GM21737 (cell line): ENCODE measurements around the gene WFDC5.
"Not testable (repeated sequence)": the region's sequence is repeated elsewhere in the genome, so short reads cannot be mapped to it uniquely, and the experiment has no call there.

Source experiments
- ATAC-seq: cut with Tn5 transposase; IDR thresholded peaks from one replicate; pipeline ENCODE4 v1.9.1; 2021; ENCODE audit warnings: mild to moderate bottlenecking, moderate library complexity; ENCODE audit not compliant: unreplicated experiment

Gene WFDC5

DNA sequence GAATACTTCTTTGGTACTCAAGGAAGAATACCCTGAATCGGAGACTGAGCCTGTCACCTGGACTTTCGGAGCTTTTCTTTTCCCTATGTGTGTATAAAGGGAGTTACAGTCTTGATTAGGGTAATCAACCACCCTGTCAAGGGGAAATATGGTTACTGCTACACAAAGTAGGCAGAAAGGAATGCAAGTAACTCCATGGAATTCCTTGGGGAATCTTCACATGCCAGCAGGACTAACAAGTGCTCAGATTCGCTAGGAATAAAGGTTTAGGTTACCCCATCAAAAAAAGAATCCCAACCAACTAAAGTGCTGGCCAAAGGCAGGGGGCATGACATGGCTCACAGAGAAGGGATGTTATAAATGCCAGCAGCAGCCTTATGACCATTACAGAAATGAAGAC, 24.5 kb downstream of the WFDC5 start:
- no peak for ATAC-seq

DNA sequence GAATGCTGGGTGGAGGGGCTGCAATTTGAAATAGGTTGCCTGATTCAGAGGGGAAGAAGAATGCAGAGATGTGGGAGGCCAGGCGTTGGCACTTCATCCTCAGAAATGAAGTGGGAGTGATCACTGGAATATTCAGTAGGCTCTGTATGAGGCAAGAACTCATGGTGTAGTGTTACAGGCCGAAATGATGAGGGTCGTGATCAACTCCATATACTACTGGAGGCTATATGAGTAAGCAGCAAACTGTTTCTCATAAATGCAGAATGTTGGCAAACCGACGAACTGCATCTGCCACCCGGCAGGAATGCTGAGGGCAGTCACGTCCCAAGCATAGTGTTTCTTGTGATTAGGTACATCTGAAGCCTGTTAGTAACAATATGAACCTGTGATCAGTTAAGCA, 26.7 kb downstream of the WFDC5 start:
- no peak for ATAC-seq

DNA sequence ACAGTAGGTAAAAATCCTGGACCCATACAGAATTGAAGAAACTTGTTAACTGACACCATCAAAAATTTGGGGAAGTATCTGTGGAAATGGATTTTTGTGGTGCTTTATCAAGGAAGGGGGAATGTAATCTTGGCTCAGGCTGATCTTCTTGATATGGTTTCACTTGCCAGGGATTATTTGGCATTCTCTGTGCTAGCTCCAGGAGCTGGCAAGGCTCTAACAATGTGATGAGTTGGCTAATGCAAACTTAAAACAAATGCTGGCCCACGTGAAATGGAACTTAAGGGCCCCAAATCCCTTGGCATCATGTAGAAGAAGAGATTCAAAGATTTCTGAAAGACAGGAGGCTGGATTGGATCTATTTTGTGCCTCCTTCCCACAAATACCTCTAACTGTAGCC, 27.2 kb downstream of the WFDC5 start:
- ATAC-seq = no peak

DNA sequence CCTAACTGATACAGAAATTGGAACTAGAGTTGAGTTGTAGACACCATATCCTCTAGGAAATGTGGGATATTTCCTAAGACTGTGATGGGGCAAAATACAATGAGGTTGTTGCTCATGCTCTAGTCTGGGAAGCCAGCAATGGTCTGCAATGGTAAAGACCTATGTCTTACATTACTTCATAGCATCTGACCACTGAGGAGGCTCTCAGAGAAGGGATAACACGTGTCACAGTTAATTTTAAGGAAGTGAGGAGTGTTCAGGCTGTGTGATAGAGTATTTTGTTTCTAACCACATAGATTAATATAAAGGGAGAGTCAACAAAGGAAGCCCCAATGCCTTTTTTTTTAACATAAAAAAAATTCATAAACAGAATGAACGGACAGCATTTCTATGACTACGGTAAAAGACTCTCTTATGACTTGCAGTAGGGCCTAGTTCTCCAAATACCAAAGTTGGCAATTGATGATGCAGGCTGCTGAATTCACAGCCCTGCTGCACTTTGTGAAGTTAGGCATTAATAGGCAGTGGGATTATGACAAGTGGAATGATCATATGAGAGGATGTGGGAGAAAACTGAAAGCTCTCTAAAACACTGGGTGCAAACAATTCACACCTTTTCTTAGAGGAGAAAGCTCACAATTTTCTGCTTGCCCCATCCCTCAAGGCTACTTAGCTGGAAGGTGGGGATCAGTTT, 27.7 kb downstream of the WFDC5 start:
- ATAC-seq = no peak

DNA sequence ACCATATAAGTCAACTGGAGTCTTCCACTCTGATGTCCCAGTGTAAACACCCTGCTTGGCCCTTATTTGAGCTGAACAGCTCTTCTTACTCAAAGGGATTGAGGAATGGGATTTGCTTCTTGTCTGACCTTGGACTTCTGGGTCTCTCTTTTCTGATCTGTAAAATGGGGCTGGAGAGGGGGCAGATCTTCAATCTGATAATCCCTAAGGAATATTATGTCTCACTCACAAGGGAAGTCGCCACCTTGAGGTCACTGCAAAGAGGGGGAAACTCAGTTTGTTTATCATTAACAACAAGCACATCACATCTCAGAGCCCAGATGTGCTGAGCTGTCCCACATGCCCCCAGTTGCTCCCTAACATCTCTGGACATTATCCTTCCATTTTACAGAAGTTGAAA, 29.1 kb downstream of the WFDC5 start:
- no peak for ATAC-seq

DNA sequence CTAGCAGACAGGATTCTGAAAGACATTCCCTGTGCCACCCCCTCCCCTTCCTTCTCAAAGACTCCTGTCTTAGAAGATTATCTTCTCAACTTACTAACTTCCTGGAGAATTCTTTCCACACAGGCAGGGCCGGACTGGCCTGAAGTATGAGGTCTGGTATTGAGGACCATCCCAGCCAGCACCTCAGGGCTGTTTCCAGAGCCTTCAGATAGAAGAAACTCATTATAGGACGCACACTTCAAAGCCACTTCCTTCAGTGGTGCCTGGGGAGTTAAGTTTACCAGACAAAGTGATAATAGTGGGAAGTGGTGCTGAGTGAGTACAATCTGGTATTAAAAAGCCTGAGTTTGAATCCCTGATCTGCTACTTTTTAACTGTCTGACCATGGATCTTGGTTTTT, 29.7 kb downstream of the WFDC5 start:
- ATAC-seq = no peak

DNA sequence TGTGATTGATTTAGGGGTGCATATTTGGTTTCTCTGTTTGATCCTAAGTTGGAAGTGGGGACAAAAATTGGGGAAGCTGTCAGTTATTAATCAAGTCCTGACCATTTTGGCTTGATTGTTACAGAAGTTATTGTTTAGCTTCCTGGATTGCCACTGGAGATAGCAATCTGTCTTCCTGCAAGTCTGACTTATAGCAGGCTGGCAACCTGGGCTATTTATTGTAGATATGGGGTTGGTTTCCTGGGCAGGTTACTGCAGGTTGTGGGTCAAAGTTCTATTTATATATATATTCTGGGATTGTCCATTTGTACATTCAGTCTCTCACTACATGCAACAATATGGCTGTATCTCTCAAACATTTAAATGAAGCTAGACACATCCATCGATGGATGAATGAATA, 31.8 kb downstream of the WFDC5 start:
- ATAC-seq = no peak

DNA sequence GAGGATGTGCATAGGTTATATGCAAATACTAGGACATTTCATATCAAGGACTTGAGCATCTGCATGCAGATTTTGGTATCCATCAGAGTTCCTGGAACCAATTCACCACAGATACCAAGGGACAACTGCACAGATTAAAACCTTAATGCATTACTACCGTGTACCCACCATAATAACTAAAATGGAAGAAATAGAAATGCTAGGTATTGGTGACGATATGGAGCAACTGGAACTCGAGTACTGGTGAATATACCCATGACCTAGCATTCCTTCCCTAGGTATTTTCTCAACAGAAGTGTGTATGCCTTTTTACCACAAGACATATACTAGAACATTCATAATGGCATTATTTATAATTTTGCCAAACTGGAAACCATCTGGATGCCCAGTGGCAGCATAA, 32.5 kb downstream of the WFDC5 start:
- no peak for ATAC-seq

DNA sequence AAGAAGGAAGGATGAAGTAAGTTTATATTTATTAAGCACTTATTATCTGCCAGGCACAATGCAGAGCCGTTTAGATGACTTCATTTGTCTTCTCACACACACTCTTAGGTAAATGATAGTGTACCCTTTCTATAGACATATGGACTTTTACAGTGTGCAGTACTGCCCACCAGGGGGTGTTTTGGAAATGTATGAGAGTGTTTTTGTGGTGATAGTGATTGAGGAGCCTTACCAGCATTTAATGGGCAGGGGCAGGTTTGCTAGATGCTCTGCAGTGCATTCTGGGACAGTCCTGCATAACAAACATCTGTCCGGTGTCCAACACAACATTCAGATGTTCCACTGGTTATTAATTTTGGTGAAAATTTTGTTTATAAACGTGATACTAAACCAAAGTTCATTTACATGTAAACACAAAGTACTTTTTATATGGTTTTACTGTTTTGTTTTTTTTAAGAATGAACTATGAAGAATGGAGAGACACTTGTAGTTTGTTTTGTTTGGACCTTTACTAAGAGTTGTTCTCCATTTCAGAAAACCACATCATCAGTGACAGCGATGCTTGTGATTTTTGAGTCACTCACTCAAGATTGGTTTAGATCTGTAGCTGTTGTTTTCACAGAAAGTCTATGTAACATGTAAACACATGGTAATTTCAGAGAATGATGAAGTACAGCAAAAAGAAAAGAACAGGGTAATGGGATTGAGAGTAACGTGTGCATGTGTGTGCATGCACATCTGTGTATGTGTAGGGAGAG, 33.9 kb downstream of the WFDC5 start:
- no peak for ATAC-seq

DNA sequence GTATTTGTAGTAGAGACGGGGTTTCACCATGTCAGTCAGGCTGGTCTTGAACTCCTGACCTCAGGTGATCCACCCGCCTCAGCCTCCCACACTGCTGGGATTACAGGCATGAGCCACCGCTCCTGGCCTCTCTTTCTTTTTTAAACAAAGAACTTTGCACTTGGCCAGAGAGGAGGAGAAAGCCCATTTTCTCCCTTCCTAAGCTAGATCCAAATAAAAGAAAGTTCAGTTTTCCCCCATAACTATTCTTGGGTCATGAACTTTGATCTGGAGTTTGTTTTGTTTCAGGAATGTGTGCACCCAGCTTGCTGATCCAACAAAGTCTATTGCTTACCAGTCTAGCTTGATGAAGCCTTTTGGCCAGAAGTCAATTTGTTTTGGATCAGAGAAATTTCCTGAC, 37.4 kb downstream of the WFDC5 start:
- no peak for ATAC-seq

DNA sequence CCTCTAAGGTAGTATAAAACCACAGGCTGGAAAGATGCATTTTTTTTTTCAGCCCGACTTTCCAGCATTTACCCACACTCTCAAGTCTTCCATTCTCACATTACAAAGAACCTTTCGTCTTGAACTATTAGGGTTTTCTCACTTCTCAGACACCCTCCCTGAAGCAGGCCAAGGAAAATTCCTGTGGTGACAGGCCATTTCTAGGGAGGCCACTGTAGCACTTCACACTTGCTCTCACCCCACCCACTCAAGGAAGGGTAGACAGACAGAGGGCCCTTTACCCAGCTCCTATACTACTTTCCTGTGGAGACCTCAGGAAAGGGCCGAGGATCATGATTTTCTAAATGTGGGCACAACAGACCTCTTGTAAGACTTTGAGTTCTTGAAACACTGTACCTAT, 41.8 kb downstream of the WFDC5 start:
- no peak for ATAC-seq

DNA sequence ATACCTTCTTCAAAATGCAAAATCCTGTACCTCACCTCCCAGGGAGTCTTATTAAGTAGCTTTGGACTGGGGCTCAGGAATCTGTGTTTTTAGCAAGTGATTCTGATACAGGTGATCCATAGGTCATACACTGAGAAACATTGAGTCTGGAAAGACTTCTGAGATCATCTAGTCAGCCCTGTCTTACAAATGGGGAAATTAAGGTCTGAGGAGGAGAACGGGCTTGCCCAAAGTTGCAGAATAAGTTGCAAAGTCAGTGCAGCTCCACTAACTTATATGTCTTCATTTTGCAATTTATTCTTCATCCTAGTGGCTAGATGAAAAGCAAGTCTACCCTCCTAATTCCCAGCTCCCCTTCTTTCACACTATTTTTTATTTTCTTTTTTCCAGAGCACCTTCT, 42.9 kb downstream of the WFDC5 start:
- ATAC-seq = no peak

DNA sequence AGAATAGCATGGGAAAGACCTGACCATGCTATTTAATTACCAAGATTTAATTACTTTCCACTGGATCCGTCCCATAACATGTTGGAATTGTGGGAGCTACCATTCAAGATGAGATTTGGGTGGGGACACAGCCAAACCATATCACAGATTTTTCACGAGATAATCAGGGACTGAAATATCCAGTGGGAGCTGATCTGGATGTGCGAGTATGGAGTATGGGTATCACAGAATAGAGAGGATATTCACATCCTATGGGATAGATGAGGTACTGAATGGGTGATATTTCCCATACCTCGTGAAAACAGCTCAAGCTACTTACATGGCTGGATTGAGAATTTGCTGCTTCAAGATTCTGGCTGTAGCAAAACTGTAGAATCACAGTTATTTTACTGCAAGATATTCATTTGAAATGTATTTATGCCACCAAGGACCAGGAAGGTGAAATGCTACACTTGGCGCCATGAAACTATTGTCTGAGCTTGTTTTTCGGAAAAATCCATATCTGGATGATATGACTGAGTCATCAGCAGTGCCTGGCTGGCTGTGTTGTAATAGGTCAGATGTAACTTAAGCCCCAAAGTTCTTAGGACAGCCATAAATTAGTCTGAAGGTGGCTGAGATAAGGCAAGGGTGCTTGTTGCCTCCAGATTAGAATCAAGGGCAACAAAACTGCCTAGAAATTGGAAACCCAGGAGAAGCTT, 43.9 kb downstream of the WFDC5 start:
- ATAC-seq = no peak

DNA sequence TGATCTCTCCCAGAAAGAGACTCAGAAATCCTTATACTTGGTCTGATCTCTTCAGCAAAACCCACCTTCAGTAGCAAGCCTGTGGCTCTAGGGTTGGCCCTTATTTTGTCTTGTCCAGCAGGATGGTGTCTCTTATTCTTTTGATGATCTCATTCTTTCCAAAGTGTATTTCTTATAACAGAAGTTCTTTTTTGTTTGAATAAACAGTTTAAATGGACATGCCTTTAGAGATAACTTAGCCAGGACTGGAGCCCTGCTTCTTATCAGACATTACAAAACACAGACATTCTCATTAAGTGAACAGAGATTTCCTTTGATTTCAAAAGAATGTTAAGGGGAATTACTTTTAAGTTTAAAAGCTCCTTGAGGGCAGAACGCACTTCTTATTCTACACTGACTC, 45.7 kb downstream of the WFDC5 start:
- no peak for ATAC-seq

DNA sequence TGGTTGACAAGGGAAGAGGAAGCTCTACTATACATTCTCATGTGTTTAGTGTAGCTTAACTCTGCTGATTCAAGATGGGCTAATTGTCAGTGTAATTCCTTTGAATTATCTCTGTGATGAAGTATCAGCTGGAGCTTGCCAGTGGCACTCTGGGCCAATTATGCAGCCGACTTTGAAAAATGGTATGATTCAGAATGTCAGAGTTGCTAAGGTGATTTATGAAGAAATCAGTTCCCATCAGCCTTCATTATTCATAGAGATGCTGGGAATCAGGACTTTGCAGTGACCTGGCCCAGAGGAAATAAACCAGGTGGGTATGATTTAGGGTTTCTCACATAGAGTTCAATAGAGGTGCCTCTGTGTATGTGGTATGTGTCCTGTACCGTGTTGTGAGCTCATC, 47.4 kb downstream of the WFDC5 start:
- no peak for ATAC-seq

DNA sequence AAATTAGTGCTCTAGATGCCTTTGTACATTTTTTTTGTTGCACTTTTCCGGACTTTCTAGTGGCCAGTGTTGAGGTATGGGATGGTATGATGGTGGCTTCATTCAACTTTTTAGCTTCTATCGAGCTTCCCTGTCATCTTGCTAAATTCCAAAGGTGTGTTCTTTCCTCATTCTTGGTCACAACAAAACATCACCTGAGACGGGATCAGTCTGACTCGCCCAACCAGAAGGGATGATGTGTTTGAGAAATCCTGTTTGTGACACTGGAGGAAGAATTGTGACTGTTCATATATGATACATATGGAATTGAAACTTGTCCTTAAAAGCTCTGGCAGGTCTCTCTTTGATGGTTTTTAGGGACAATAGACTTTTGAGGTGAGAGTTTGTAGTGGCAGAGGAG, 47.9 kb downstream of the WFDC5 start:
- ATAC-seq = no peak

DNA sequence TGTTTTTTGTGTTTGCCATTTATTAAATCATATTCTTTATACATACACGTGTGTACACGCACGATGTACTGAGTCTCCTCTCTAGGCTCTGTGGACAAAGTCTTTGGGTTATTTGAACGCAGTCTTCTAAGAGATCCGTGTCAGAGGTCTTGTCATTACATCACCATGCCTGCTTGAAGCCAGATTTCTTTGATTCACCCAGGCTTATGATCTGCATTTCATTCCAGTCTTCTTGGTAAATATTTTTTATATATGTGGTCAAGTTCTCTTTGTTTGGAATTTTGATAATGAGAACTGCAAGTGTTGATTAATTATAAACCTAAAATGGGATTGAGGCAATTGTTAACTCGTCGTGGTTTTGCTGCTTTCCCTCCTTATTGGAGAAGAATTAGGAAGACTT, 48.6 kb downstream of the WFDC5 start:
- ATAC-seq = no peak

DNA sequence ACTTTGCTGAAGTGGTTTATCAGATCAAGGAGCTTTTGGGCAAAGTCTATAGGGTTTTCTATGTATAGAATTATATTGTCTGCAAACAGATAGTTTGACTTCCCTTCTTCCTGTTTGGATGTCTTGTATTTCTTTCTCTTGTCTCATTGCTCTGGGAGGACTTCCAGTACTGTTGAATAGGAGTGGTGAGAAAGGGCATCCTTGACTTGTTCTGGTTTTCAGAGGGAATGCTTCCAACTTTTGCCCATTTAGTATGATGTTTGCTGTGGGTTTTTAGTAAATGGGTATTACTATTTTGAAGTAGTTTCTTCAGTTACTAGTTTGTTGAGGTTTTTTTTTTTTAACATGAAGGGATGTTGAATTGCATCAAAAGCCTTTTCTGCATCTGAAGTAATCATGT, 50.2 kb downstream of the WFDC5 start:
- ATAC-seq = no peak

DNA sequence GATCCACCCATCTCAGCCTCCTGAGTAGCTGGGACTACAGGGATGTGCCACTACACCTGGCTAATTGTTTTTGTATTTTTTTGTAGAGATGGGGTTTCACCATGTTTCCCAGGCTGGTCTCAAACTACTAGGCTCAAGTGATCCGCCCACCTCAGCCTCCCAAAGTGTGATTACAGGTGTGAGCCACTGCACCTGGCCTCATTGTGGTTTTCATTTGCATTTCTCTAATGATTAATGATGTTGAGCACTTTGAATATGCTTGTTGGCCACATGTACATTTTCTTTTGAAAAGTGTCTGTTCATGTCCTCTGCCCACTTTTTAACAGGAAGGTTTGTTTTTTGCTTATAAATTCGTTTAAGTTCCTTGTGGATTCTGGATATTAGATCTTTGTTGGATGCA, 51.9 kb downstream of the WFDC5 start:
- not testable (repeated sequence) for ATAC-seq

DNA sequence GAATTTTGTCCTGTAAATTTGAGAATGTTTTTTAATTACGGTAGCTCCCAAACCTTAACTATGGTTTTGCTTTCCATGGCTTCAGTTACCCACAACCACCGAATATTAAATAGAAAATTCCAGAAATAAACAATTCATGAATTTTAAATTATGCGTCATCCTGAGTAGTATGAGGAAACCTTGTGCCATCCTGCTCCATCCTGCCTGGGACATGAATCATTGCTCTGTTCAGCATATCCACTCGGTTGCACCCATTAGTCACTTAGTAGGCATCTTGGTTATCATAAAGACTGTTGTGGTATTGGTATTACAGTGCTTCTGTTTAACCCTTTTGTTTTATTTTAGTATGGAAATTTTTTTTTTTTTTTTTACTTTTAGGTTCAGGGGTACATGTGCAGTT, 53.7 kb downstream of the WFDC5 start:
- ATAC-seq = no peak

DNA sequence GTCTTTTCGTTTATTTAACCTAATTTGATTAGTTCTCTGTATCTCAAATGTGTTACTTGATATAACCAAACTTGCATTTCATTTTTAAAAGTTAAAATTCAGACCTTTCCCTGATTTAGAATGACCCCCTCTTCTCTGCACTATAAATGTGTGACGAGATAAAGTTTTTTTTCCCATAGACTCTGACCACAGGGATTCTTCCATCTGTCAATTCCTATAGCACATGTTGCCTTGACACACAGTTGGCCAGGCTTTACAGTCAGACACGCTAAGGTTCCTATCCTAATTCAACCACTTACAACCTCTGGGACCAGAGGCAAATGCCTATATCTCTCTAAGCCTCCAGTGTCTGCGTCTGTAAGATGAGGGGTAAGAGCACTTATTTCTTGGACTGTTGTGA, 54.7 kb downstream of the WFDC5 start:
- no peak for ATAC-seq
